Upper lobe of left lung (tissue), 4 donors: ENCODE data around the gene GSG1L.

Source experiments
- CTCF ChIP-seq, 6 experiments: fragments of 450-650 bp in 4 of 6; fragments of 200-600 bp in 2 of 6; sonication (generic) in 2 of 6; IDR thresholded peaks; one replicate each; pipeline ENCODE4 v1.5.1; 2016 to 2019; ENCODE audit warnings: antibody characterized with exemption in 6 of 6
- EP300 ChIP-seq, 4 donors: sonication (generic); formaldehyde crosslinking; IDR thresholded peaks; one replicate each; pipeline ENCODE4 v1.5.1; 2017; ENCODE audit warnings: antibody characterized with exemption in 4 of 4, control low read depth in 2 of 4
- POLR2A ChIP-seq, 4 donors: fragments of 450-650 bp; IDR thresholded peaks; one replicate each; pipeline ENCODE4 v1.5.1; 2016 to 2017; ENCODE audit warnings: antibody characterized with exemption in 4 of 4, mild to moderate bottlenecking in 2 of 4
- POLR2AphosphoS5 ChIP-seq, 2 donors: sonication (generic); formaldehyde crosslinking; IDR thresholded peaks; one replicate each; pipeline ENCODE4 v1.5.1; 2017; ENCODE audit warnings: antibody characterized with exemption in 2 of 2

GRCh38 chr16:28072087-28072486 lies 8.6 kb upstream of the GSG1L start:
- TF ChIP-seq CTCF (IDR thresholded peaks at IDR 0.05) = no peak
- no peak for TF ChIP-seq POLR2A (IDR thresholded peaks at IDR 0.05)
- TF ChIP-seq EP300 (IDR thresholded peaks at IDR 0.05) = no peak
- no peak for TF ChIP-seq POLR2AphosphoS5 (IDR thresholded peaks at IDR 0.05)
